ENCODE results near the gene IGF2R. TPM values are rescaled to one million over a fixed set of nuclear protein-coding genes. Genes with fewer than 3 reads are reported as not detected.

Gene IGF2R
- total RNA-seq, 1 experiment from 2014 or later, result 75.3 TPM

GRCh38 chr6:159943101-159943632, 25.7 kb upstream of the IGF2R start:
- DNase-seq (ENCODE audit: low spot score), result no peak
- H3K9me3 Mint-ChIP-seq, result peaks cover 34% of the 10 kb centered on the region
- CTCF ChIA-PET, result interaction anchor here (1.7 kb wide), 1 partner anchor 80 kb away, joined by 8 read pairs; no protein-coding TSS in a partner anchor
- TF ChIP-seq AR (CRISPR knock-in tag; IDR thresholded peaks at IDR 0.05) (no peak), PRRX2 (CRISPR knock-in tag; IDR thresholded peaks at IDR 0.05) (no peak), NR3C1 (CRISPR knock-in tag; conservative IDR thresholded peaks at IDR 0.05; ENCODE audit: low read depth) (no peak), MYBL2 (CRISPR knock-in tag; IDR thresholded peaks at IDR 0.05) (no peak), FOXP4 (CRISPR knock-in tag; IDR thresholded peaks at IDR 0.05) (no peak), CDX4 (CRISPR knock-in tag; IDR thresholded peaks at IDR 0.05; ENCODE audit: borderline replicate concordance) (no peak)
- no peak overlapping the region for H3K27ac Mint-ChIP-seq
- peaks cover 15% of the 10 kb centered on the region for H3K4me1 Mint-ChIP-seq
- H3K27me3 Mint-ChIP-seq (ENCODE audit: low read depth), result peaks cover 6% of the 10 kb centered on the region
- POLR2A ChIA-PET, result no interaction called here
- no peak for ATAC-seq
- H3K4me3 Mint-ChIP-seq, result no peak overlapping the region
- peaks cover 10% of the 10 kb centered on the region for H3K36me3 Mint-ChIP-seq

- H3K36me3 Mint-ChIP-seq, result peaks cover 10% of the 10 kb centered on the region
- H3K27ac Mint-ChIP-seq, result no peak overlapping the region
- DNase-seq (ENCODE audit: low spot score) (no peak), ATAC-seq (no peak)
- POLR2A ChIA-PET, result no interaction called here
- CTCF ChIA-PET, result no interaction called here
- peaks cover 15% of the 10 kb centered on the region for H3K4me1 Mint-ChIP-seq
- TF ChIP-seq ZNF281 (CRISPR knock-in tag; IDR thresholded peaks at IDR 0.05) (no peak), ZNF425 (CRISPR knock-in tag; conservative IDR thresholded peaks at IDR 0.05) (no peak), ETV6 (CRISPR knock-in tag; IDR thresholded peaks at IDR 0.05) (no peak), PRRX2 (CRISPR knock-in tag; IDR thresholded peaks at IDR 0.05) (no peak), RELA (CRISPR knock-in tag; IDR thresholded peaks at IDR 0.05; ENCODE audit: borderline replicate concordance) (no peak), AFF4 (CRISPR knock-in tag; IDR thresholded peaks at IDR 0.05; ENCODE audit: borderline replicate concordance) (no peak), ZNF671 (CRISPR knock-in tag; IDR thresholded peaks at IDR 0.05) (no peak), E2F1 (CRISPR knock-in tag; IDR thresholded peaks at IDR 0.05) (no peak), ZNF396 (CRISPR knock-in tag; IDR thresholded peaks at IDR 0.05; ENCODE audit: borderline replicate concordance) (no peak), KAT7 (CRISPR knock-in tag; IDR thresholded peaks at IDR 0.05; ENCODE audit: borderline replicate concordance) (no peak)
- peaks cover 8% of the 10 kb centered on the region for H3K27me3 Mint-ChIP-seq (ENCODE audit: low read depth)
- H3K4me3 Mint-ChIP-seq, result no peak overlapping the region
- H3K9me3 Mint-ChIP-seq, result peaks cover 28% of the 10 kb centered on the region
Measured at GRCh38 chr6:159943968-159944598, 24.8 kb upstream of the IGF2R start.
